GM23248 (cell line): Measurements from ENCODE around the gene ATG7.

Experiments used
- EZH2 ChIP-seq: fragments of 200-600 bp; sonication (generic); IDR thresholded peaks from 2 replicates; pipeline ENCODE4 v1.6.1; 2018; ENCODE audit warnings: antibody characterized with exemption, mild to moderate bottlenecking; ENCODE audit not compliant: insufficient read depth, poor library complexity, severe bottlenecking
- EZH2phosphoT487 ChIP-seq: fragments of 200-600 bp; sonication (generic); IDR thresholded peaks from 2 replicates; pipeline ENCODE4 v1.6.1; 2018; ENCODE audit warnings: antibody characterized with exemption, moderate library complexity, mild to moderate bottlenecking, low read depth; ENCODE audit not compliant: insufficient read depth

DNA sequence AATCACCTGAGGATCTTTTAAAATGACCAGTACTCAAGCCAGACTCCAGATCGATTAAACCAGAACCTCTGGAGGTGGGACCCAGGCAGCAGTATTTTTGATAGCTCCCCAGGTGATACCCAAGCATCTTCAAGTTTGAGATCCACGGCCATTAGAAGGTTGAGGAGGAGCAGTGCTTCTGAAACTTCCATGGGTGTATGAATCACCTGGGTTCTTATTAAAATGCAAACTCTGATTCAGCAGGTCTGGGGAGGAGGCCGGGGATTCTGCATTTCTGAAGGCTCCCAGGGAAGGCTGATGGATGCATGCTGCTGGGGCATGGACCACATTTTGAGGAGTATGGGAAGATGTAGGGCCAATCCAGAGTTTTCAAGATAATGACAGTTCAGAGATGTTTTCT is 55.4 kb downstream of the ATG7 start:
- TF ChIP-seq EZH2phosphoT487 (no peak), EZH2 (no peak)
